C4-2B (cell line): ENCODE results near the gene VPS26A.

Source experiments
- ZFX ChIP-seq: fragments of 450-650 bp; IDR thresholded peaks from 2 replicates; pipeline ENCODE4 v1.6.1; 2017
- TF ChIP-seq, protein P1 (sequence below): fragments of 450-650 bp; conservative IDR thresholded peaks from 2 replicates; pipeline ENCODE4 v1.5.1; 2017; ENCODE audit warnings: mild to moderate bottlenecking

DNA sequence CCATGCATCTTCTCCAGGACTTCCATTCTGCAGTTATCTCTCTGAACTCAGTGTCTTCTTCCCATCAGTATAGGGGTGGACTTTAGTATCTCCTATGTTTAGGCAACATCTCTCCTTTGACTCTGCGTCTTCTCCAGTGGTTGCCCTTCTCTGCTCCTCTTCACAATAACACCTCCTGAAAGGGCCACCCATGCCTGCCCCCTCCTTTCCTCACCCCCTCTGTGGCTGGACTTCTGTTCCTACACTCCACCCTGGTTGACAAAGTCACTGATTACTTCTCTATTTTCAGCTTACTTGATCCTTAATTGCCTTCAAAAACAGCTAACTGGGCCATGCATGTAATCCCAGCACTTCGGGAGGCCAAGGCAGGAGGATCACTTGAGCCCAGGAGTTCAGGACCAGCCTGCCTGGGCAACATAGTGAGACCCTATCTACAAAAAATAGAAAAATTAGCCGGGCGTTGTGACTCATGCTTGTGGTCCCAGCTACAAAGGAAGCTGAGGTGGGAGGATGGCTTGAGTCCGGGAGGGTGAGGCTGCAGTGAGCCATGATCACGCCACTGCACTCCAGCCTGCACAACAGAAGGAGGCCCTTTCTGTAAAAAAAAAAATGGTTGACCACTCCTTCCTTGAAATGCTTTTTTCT, 22.4 kb upstream of the VPS26A start:
- TF ChIP-seq, protein P1, sequence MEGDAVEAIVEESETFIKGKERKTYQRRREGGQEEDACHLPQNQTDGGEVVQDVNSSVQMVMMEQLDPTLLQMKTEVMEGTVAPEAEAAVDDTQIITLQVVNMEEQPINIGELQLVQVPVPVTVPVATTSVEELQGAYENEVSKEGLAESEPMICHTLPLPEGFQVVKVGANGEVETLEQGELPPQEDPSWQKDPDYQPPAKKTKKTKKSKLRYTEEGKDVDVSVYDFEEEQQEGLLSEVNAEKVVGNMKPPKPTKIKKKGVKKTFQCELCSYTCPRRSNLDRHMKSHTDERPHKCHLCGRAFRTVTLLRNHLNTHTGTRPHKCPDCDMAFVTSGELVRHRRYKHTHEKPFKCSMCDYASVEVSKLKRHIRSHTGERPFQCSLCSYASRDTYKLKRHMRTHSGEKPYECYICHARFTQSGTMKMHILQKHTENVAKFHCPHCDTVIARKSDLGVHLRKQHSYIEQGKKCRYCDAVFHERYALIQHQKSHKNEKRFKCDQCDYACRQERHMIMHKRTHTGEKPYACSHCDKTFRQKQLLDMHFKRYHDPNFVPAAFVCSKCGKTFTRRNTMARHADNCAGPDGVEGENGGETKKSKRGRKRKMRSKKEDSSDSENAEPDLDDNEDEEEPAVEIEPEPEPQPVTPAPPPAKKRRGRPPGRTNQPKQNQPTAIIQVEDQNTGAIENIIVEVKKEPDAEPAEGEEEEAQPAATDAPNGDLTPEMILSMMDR = no peak
- no peak for TF ChIP-seq ZFX
